HG03103 (cell line): Measurements from ENCODE around the gene SRCAP.

Experiments used
- ATAC-seq: cut with Tn5 transposase; IDR thresholded peaks from one replicate; pipeline ENCODE4 v1.9.1; 2021; ENCODE audit warnings: low read depth; ENCODE audit not compliant: unreplicated experiment

SRCAP gene

DNA sequence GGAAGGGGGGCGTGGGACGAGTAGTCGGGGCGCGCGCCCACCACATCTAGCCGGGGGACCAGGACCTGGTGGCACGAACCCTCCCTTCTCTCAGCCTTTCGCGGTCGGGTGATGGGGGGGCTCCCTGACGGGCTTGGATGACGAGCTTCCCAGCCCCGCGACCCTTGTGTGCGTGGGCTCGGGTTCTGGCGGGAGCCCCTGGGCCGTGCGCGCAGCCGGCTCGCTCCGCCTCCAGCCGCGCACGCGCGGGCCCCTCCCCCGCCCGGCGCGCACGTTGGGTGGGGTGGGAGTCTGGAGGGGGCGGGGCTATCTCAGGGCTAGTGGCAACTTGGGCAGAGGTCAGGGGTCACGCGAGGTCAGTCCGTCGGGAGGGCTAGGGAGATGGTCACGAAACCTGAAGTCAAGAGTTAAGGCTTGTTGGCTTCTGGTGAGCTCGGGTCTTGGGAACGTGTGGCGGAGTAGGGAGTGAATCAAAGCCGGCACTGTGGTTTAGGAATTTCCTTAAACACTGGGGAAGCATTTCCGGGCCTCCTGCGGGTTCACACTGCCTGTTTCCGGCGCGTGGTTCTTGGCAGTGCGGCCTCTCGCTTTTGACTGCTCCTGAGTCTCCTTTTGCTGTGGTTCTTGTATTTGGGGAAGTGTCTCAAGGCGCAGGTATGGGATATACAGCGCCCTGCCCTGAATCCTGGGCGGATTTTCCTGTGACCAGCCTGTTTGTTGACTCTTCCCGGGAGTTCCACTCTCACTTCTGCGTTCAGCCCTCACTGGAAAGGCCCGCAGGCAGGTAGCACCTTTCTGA lies at the start of gene SRCAP:
Gene SRCAP, plus strand, starts transcription at position 356 of the 799 bp plus-strand sequence. CDS start 1,654 bp downstream, outside the sequence.
- peak; percentile 19 for ATAC-seq

DNA sequence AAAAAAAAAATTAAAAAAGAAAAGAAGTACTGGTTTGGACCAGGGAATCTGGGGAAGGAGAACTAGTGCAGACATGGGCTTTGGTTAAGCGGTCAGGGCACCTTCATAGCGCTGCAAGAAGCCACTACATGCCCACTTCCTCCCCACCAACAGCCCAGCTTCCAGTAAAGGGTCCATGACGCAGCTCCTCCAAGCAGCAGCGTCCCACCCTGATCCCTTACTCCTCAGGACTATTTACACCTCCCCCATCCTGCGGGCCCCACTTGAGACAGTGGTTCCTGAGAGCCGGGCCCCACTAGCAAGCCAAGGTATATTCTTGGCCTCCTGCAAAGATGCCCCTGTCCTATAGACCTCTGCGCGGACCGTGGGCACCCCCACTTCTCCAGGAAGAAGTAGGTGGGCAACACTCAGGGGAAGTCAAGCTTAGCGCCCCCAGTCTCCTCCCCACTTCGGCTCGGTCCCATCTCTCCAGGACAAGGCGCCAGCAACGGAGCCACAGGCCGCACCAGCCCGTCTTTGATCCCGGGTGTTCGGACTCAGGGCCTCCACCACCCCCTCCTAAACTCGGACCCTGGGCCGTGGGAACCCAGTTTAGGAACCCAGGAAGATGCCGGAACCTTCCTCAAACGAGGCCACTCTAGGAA lies 49.1 kb upstream of the SRCAP start:
- ATAC-seq: no peak

DNA sequence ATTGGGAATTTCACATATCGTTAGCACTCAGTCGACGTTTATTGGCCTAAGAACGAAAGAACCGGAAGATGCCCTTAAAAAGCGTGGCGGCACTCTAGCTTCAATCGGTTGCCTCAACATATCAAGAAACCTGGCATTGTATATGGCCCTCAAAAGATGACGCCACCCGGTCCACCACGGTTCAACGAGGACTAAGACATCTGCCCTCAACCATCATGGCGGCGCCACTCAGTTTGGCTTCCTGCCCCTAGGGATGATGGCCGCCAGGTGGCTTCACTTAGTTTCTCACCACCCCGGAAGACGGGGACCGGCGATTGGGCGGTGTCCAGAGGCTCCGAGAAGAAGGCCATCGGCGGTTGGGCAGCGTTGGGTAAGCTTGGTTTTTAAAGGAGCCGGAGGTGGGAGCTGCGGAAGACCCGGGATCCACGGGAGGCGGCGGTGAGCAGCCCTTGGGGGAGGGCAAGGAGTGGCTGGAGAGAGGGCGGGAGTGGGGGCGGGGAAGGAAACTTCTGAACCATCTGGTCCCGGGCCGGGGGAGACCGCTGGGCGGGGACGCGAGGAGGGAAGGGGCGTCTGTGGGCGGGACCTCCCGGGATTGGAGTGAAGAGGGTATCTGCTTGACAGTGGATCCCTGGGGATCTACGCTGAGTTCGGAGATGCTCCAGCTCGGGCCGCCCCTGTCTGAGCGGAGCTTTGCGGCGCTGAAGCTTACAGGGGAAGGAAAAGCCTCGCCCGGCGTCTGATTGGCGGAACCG lies 48.4 kb upstream of the SRCAP start, which contains the start of gene PRR14:
Gene PRR14, plus strand, starts transcription at position 592 of the 755 bp plus-strand sequence. CDS start 686 bp downstream, outside the sequence.
- ATAC-seq: peak; percentile 62

DNA sequence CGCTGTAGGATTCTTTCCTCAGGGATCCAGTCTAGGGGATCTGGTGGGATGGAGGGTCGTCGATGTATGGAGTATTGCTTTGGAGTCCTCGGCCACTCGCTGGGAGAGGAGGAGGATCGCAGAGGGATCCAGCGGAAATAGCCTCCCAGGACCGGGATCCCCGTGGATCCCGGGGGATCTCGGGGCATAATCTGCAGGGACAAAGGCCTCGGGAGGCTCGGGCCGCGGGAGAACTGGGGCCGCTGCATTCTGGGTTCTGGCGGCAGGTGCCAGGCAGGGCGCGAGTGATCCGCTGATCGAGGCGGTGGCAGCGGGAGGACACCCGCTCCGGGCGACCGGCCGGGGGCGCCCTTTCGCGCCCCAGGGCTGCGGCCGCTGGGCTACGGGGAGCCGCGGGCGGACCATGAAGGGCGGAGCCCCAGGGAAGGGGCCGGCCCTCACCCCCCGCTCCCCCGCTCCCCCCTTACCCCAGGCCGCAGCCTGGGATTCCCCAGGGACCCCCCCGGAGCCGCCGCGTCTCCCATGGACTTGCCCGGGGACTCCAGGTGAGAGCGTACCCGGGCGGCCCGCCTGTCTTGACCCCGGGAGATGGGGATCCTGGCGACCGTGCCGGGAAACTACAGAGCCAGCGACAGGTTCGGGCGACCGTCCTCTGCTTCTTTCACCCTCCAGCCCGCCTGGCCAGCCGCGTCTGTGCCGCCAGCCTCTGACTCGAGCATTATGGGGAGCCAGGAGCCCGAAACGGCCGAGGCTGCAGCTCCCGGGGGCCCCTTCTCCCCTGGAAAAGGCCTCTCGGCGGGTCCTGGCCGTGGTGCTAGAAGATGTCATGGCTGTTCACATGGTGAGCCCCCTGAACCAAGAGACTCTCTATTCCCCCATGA lies 47.6 kb upstream of the SRCAP start:
- no peak for ATAC-seq

- no peak for ATAC-seq
Observed at GRCh38 chr16:30652005-30652296, 47.0 kb upstream of the SRCAP start.

GRCh38 chr16:30652718-30653117 lies 46.3 kb upstream of the SRCAP start:
- ATAC-seq: no peak

GRCh38 chr16:30654856-30655255 lies 44.1 kb upstream of the SRCAP start:
- no peak for ATAC-seq

- ATAC-seq: no peak
Observed at GRCh38 chr16:30655815-30656347, 43.1 kb upstream of the SRCAP start.

DNA sequence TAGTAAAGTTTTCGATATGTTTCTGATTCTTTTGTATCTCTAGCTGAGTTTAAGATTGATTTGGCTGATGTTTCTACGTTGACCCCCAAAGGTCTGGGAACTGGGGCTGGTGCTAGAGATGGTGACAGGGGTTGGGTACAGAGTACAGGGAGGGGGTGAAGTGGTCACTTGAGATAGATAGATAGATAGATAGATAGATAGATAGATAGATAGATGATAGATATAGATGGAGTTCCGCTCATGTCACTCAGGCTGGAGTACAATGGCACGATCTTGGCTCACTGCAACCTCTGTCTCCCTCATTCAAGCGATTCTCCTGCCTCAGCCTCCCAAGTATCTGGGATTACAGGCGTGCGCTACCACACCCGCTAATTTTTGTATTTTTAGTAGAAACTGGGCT lies 42.6 kb upstream of the SRCAP start:
- ATAC-seq: no peak

DNA sequence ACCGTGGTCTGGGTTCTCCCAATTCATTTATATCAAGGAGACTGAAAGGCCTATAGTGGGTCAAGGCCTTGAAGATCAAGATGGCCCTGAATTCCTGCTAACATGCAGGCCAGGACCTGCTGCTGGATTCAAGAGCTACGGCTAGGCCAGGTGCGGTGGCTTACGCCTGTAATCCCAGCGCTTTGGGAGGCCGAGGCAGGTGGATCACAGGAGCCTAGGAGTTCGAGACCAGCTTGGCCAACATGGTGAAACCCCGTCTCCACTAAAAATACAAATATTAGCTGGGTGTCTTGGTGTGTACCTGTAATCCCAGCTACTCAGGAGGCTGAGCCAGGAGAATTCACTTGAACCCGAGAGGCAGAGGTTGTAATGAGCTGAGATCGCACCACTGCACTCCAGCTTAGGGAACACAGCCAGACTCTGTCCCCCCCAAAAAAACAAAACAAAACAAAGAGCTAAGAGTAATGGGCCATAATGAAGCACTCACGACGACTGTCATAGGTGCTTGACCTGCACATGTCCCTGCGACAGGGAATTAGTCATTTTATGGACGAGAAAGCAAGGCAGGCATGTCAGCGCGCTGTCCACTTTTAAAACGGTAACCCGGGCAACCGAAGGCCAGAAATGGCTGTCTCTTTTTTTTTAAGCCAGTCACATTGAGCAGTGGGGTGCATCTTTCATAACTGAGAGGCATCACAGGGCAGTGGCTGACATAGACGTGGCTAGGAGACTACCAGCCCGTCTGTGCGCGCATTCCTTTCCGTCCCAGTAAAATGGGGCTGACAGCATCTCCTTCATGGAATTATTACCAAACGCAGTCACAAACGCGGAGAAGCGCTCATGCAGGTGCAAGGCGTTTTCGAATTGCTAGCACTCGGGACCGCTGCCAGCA lies 41.8 kb upstream of the SRCAP start:
- no peak for ATAC-seq

DNA sequence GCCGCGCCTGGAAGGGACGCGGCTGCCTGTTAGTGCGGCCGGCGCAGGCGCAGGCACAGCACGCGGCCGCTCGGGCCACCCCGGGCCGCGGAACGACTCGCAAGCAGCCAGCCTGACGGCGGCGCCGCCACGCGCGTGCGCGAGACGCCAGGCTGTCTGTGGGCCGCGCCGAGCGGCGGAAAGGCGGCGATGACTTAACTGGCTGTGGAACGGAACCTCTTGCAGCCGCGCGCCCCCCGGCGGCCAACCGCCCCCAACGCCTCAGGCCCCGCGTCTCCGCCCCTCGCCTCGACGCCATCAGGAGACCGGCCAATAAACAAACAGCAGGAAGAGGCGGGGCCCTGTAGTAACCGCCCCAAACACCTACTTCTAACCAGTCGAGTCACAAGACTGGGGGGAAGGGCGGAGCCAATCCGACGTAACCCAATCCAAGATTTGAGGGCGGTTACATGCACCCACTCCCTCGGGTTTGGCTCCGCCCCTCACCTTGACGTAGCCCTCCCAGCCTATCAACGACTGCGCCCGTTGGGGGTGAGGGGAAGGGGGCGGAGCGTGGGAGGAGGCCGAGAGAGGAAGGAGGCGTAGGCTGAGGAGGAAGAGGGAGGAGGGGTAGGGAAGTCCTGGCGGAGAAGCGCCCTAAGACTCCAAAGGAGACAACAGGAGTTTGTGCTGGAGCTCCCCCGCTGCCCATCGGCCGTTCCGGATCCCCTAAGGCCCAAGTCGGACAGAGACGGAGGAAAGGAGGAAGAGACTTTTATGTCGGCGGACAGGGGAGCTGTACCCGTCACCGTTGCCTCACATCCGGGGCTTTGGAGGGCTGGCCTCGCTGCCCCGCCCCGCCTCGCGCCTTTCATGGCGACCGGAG lies 40.9 kb upstream of the SRCAP start, which contains the start of gene FBRS:
Gene FBRS, plus strand, starts transcription at position 566 of the 865 bp plus-strand sequence. CDS start 1,088 bp downstream, outside the sequence.
- ATAC-seq: peak; percentile 59

DNA sequence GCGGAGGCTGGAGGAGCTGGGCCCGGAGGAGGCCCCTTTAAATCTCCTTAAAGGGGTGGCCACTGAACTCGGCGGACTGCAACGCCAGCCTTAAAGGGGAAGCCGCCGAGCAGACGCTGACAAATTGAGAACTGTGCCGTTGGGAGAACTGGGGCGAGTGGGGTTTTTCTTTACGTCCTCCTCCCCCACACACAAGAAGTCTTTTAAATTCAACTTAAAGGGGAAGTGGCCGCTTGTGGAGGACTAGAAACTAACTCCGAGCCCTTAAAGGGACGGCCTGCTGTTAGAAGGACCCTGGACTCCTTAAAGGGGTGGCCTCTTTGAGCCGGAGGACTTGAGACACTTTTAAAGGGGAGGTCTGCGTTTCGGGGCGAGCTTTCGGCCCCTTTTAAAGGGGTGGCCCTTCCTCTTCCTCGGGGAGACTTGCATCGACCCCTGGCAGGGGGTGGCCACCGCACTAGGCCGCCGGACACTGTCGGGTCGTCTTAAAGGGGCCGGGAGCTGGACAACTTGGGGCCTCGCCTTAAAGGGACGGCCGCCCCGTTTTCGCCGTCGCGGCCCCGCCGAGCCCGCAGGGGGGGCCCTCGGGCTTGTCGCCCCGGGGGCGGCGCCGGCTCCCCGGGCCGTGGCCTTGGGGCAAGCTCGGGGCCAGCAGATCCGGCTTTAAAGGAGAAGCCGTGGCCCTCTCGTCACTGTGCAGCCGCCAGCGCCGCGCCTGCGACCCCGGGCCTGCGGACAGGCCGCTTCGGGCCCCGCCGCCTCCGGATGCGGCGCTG lies 40.1 kb upstream of the SRCAP start:
- ATAC-seq: peak; percentile 43

DNA sequence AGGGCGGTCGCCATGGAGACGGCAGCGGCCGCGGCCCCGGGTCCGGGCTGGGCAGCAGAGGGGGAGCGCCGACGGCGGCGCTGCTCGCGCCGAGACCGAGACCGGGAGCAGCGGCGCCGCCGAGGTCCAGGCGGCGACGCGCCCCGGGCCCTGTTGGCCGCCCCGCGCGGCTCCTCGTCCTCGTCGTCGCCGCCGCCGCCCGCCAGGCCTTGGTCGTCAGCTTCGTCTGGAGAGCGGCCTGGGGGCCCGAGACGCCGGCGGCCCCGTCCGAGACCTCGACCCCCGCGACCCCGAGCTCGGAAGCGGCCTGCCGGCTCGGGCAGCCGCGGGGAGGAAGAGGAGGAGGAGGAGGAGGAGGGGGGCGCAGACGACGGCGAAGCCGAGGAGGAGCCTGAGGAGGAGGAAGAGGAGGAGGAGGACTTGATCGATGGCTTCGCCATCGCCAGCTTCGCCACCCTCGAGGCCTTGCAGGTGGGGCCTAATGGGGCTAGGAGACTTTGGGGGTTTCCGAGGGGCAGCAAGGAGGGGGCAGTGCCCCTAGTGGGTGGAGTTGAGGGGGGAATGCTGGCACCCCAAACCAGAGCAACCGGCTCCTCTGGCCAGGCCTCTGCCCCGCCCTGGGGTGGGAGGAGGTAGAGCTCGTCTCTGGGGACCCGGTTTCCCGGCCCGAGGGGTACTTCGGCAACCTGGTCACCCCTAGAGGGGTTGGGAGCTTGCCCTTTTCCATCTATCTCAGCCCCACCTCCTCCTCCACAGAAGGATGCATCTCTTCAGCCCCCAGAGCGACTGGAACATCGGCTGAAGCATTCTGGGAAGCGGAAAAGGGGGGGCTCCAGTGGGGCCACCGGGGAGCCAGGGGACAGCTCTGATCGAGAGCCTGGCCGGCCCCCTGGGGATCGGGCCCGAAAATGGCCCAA lies 39.2 kb upstream of the SRCAP start:
- no peak for ATAC-seq

- no peak for ATAC-seq
Observed at GRCh38 chr16:30660424-30661261, 38.3 kb upstream of the SRCAP start.

- ATAC-seq: no peak
Observed at GRCh38 chr16:30662449-30662848, 36.5 kb upstream of the SRCAP start.
